Sigmoid colon (tissue), 4 donors: ENCODE measurements around the gene PLK2.

Experiments
- POLR2A ChIP-seq, 2 donors: fragments of 450-650 bp; IDR thresholded peaks; one replicate each; pipeline ENCODE4 v1.6.1; 2016; ENCODE audit warnings: antibody characterized with exemption in 2 of 2, mild to moderate bottlenecking in 2 of 2, moderate library complexity in 2 of 2
- POLR2AphosphoS5 ChIP-seq, 4 donors: sonication (generic); formaldehyde crosslinking; IDR thresholded peaks; one replicate each; pipeline ENCODE4 v1.6.1; 2017; ENCODE audit warnings: antibody characterized with exemption in 4 of 4
- TF ChIP-seq, protein P1 (sequence below), 4 experiments: fragments of 450-650 bp in 3 of 4; fragments of 200-600 bp in 1 of 4; IDR thresholded peaks; one replicate each; pipeline ENCODE4 v1.5.1; 2016 to 2019; ENCODE audit warnings: antibody characterized with exemption in 4 of 4, mild to moderate bottlenecking in 3 of 4, moderate library complexity in 2 of 4

- TF ChIP-seq POLR2A (IDR thresholded peaks at IDR 0.05) (no peak), POLR2AphosphoS5 (IDR thresholded peaks at IDR 0.05) (no peak)
- TF ChIP-seq, protein P1, sequence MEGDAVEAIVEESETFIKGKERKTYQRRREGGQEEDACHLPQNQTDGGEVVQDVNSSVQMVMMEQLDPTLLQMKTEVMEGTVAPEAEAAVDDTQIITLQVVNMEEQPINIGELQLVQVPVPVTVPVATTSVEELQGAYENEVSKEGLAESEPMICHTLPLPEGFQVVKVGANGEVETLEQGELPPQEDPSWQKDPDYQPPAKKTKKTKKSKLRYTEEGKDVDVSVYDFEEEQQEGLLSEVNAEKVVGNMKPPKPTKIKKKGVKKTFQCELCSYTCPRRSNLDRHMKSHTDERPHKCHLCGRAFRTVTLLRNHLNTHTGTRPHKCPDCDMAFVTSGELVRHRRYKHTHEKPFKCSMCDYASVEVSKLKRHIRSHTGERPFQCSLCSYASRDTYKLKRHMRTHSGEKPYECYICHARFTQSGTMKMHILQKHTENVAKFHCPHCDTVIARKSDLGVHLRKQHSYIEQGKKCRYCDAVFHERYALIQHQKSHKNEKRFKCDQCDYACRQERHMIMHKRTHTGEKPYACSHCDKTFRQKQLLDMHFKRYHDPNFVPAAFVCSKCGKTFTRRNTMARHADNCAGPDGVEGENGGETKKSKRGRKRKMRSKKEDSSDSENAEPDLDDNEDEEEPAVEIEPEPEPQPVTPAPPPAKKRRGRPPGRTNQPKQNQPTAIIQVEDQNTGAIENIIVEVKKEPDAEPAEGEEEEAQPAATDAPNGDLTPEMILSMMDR (IDR thresholded peaks at IDR 0.05) = no peak
Observed at GRCh38 chr5:58481828-58482227, 21.9 kb upstream of the PLK2 start.
